ENCODE measurements around the gene CD81.

CD81 gene

GRCh38 chr11:2406451-2406850 is 29.3 kb downstream of the CD81 start:
- no peak overlapping the region for H3K27ac ChIP-seq
- no peak for TF ChIP-seq ZFX (IDR thresholded peaks at IDR 0.05; ENCODE audit: borderline replicate concordance)
- TF ChIP-seq, protein P1, sequence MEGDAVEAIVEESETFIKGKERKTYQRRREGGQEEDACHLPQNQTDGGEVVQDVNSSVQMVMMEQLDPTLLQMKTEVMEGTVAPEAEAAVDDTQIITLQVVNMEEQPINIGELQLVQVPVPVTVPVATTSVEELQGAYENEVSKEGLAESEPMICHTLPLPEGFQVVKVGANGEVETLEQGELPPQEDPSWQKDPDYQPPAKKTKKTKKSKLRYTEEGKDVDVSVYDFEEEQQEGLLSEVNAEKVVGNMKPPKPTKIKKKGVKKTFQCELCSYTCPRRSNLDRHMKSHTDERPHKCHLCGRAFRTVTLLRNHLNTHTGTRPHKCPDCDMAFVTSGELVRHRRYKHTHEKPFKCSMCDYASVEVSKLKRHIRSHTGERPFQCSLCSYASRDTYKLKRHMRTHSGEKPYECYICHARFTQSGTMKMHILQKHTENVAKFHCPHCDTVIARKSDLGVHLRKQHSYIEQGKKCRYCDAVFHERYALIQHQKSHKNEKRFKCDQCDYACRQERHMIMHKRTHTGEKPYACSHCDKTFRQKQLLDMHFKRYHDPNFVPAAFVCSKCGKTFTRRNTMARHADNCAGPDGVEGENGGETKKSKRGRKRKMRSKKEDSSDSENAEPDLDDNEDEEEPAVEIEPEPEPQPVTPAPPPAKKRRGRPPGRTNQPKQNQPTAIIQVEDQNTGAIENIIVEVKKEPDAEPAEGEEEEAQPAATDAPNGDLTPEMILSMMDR (IDR thresholded peaks at IDR 0.05): no peak

- no peak overlapping the region for H3K27ac ChIP-seq
- no peak for TF ChIP-seq ZFX (IDR thresholded peaks at IDR 0.05; ENCODE audit: borderline replicate concordance)
- TF ChIP-seq, protein P1 (IDR thresholded peaks at IDR 0.05): no peak
Measured at GRCh38 chr11:2406878-2407410, 29.8 kb downstream of the CD81 start.

DNA sequence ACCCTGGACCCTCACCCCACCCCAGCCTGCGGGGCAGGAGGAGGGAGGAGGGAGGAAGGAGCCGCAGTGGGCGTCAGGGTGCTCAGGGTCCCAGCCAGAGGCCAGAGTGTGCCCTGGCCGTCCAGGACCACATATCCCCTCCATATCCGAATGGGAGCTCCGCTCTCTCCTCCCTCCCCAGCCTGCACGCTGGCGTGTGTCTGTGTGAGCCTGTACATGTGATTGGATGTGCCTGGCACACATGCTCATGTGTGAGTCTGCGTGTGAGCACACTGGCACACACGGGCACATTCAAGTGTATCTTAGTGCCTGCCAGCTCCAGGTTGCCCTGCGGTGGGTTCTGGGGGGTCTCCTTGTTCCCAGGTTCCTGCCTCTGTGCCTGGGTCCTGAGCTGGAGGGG is 31.6 kb downstream of the CD81 start:
- TF ChIP-seq, protein P1 (IDR thresholded peaks at IDR 0.05): no peak
- no peak overlapping the region for H3K27ac ChIP-seq

DNA sequence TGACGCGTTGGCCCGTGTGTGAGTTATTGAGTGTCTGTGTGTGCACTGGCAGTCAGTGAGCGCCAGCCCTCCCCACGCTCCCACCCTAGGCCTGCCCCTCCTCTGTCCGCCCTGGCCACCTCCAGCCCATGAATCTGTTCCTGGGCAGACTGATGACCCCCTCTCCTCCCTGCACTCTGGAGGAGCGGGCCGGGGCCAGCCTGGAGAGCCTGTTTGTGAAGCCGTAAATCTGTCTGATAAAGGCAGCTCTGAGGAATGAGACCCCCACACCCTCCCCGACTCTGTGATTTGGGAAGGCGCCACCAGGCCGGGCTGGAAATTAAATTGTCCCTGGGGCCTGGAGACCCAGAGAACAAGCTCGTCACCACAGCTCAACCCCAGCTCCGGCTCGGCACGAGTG is 32.0 kb downstream of the CD81 start:
- TF ChIP-seq, protein P1 (IDR thresholded peaks at IDR 0.05): no peak
- TF ChIP-seq ZFX (IDR thresholded peaks at IDR 0.05; ENCODE audit: borderline replicate concordance): no peak
- H3K27ac ChIP-seq: no peak overlapping the region

- no peak for TF ChIP-seq ZFX (IDR thresholded peaks at IDR 0.05; ENCODE audit: borderline replicate concordance)
- TF ChIP-seq, protein P1 (IDR thresholded peaks at IDR 0.05): no peak
- no peak overlapping the region for H3K27ac ChIP-seq
Measured at GRCh38 chr11:2409611-2410468, 32.7 kb downstream of the CD81 start.

- no peak overlapping the region for H3K27ac ChIP-seq
- TF ChIP-seq, protein P1 (IDR thresholded peaks at IDR 0.05): no peak
- no peak for TF ChIP-seq ZFX (IDR thresholded peaks at IDR 0.05; ENCODE audit: borderline replicate concordance)
Measured at GRCh38 chr11:2410616-2411015, 33.5 kb downstream of the CD81 start.

Data from 22Rv1 (cell line).